MCF 10A (cell line): ENCODE measurements around the gene PNMA6E. TPM values are rescaled to one million over a fixed set of nuclear protein-coding genes. Genes with fewer than 3 reads are reported as not detected.

Source experiments
- BruUV-seq: library from RNA; stranded (reverse); fragments of 400-500 nt; replicated peaks from 2 replicates; lab custom pipeline; 2021; lab: Mats Ljungman, UMichigan
- CTCF ChIA-PET: fragments of 300-600 bp; sonication (Branson Sonifier 250); formaldehyde crosslinking; extraction: SDS; loops from one replicate; lab custom pipeline; 2021; ENCODE audit warnings: antibody characterized with exemption, inconsistent platforms; lab: Yijun Ruan, JAX
- POLR2A ChIA-PET: fragments of 300-600, 350-650 bp; sonication (Branson Sonifier 250); formaldehyde crosslinking; extraction: SDS; loops from one replicate; lab custom pipeline; 2020; ENCODE audit warnings: antibody characterized with exemption, inconsistent platforms; lab: Yijun Ruan, JAX
- DNase-seq: peaks from one replicate; pipeline ENCODE4 v3.0.0-alpha.2; 2018; ENCODE audit not compliant: unreplicated experiment
- H3K27ac Mint-ChIP-seq: one replicate; pipeline ENCODE4 v1.8.0; 2022; ENCODE audit warnings: mild to moderate bottlenecking, low read depth, mixed read lengths; ENCODE audit not compliant: unreplicated experiment
- H3K27me3 Mint-ChIP-seq: one replicate; pipeline ENCODE4 v1.8.0; 2022; ENCODE audit warnings: mixed read lengths; ENCODE audit not compliant: insufficient read depth, unreplicated experiment
- H3K36me3 Mint-ChIP-seq: one replicate; pipeline ENCODE4 v1.8.0; 2022; ENCODE audit warnings: mild to moderate bottlenecking, moderate library complexity, mixed read lengths; ENCODE audit not compliant: insufficient read depth, unreplicated experiment
- H3K4me1 Mint-ChIP-seq: one replicate; pipeline ENCODE4 v1.8.0; 2022; ENCODE audit warnings: mixed read lengths; ENCODE audit not compliant: insufficient read depth, unreplicated experiment
- H3K4me3 Mint-ChIP-seq: one replicate; pipeline ENCODE4 v1.8.0; 2022; ENCODE audit warnings: mild to moderate bottlenecking, moderate library complexity, mixed read lengths; ENCODE audit not compliant: unreplicated experiment
- H3K9me3 Mint-ChIP-seq: one replicate; pipeline ENCODE4 v1.8.0; 2022; ENCODE audit warnings: mixed read lengths; ENCODE audit not compliant: unreplicated experiment
- intact Hi-C: fragments of 100-400 bp; cut with micrococcal nuclease; formaldehyde crosslinking; loops from 2 replicates; pipeline ENCODE4 v1.14.1; 2022
- total RNA-seq: library from RNA; stranded (reverse); gene quantifications from 2 replicates; pipeline ENCODE4 v1.2.3, GENCODE V29; 2022
- TF ChIP-seq, protein P1 (sequence below): fragments of 200-600 bp; IDR thresholded peaks from one replicate; pipeline ENCODE4 v1.8.0; 2022; ENCODE audit warnings: antibody characterized with exemption, mild to moderate bottlenecking; ENCODE audit not compliant: unreplicated experiment

Gene PNMA6E
- total RNA-seq, 1 experiment from 2014 or later: not detected

DNA sequence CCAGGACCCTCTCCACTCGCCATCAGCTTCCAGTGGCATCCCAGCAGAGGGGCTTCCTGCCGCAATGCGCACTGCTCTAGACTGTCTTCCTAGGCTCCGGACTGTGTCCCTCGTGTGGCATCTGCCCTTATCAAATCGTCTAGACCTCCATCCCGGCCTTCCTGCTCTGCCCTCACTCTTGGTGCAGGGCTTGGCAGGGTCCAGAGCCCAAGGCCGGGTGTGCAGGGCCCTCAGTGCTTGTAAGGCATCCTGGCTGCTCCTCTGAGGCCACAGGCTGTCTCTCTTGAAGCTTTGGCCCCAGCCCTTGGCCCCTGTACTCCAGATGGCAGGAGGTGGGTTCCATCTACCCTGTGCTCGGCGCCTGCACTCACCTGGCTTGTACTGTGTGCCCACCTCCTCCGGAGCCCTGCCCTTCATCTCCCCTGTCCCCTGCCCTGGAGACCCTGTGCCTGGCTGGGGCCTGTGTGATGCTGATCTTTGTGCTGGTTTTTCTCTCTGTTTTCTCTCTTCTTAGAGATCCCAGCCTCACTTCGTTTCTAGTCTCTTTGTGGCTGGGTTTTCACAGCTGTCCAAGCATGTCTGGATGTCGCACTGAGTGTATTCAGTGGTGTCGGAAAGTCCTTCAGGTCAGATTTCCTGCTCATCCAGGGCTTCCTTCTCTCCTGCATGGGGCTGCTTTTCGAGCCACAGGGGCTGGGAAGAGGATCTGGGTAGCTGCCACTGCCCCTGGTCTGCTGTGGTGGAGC lies 48.4 kb upstream of the PNMA6E start:
- intact Hi-C loops: no loop called here
- DNase-seq: no peak
- Mint-ChIP-seq H3K4me1 (no peaks in the 10 kb centered on the region), H3K27ac (no peak overlapping the region), H3K27me3 (no peaks in the 10 kb centered on the region), H3K4me3 (no peak overlapping the region), H3K9me3 (no peaks in the 10 kb centered on the region), H3K36me3 (peaks cover 8% of the 10 kb centered on the region)
- ChIA-PET POLR2A (no interaction called here), CTCF (no interaction called here)
- TF ChIP-seq, protein P1, sequence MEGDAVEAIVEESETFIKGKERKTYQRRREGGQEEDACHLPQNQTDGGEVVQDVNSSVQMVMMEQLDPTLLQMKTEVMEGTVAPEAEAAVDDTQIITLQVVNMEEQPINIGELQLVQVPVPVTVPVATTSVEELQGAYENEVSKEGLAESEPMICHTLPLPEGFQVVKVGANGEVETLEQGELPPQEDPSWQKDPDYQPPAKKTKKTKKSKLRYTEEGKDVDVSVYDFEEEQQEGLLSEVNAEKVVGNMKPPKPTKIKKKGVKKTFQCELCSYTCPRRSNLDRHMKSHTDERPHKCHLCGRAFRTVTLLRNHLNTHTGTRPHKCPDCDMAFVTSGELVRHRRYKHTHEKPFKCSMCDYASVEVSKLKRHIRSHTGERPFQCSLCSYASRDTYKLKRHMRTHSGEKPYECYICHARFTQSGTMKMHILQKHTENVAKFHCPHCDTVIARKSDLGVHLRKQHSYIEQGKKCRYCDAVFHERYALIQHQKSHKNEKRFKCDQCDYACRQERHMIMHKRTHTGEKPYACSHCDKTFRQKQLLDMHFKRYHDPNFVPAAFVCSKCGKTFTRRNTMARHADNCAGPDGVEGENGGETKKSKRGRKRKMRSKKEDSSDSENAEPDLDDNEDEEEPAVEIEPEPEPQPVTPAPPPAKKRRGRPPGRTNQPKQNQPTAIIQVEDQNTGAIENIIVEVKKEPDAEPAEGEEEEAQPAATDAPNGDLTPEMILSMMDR: no peak
- no TSS peak for BruUV-seq

DNA sequence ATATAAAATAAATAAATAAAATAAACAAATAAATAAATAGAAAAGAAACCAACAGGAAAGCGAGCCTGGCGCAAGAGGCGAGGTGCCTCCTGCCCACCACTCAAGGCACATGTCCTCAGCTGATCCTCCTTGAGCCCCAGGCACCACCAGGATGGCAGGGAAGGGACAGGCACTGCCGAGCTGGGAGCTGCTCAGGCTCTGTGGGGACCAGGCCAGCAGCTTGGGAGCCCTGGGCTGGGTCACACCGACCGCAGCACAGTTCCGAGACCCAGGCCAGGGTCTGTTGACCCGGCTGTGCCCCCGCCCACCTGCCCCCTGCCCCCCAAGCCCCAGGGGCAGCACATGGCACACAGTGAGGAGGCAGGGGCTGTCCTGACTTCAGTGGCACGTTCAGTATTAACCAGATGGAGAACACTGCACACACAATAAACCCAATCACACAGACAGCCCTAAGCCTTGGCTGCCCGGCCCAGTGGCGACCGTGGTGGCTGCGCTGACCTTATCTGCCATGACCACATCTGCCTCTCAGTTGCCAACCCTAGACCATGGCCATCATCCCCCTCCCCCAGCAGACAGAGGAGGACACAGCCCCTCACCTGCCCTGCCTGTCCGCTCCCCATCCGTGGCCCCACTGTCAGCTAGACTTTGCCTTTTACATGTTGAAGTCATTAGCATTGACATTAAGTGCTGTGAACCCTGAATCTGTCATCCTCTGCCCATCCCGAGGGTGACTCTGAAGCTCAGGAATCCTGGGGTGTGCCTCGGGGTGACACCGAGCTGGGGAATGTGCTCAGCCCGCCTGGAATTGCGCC lies 47.6 kb upstream of the PNMA6E start:
- H3K27ac Mint-ChIP-seq: no peak overlapping the region
- no peaks in the 10 kb centered on the region for H3K9me3 Mint-ChIP-seq
- CTCF ChIA-PET: no interaction called here
- H3K4me3 Mint-ChIP-seq: no peak overlapping the region
- peaks cover 8% of the 10 kb centered on the region for H3K36me3 Mint-ChIP-seq
- no TSS peak for BruUV-seq
- intact Hi-C loops: no loop called here
- TF ChIP-seq, protein P1: no peak
- no peaks in the 10 kb centered on the region for H3K4me1 Mint-ChIP-seq
- POLR2A ChIA-PET: no interaction called here
- H3K27me3 Mint-ChIP-seq: no peaks in the 10 kb centered on the region
- DNase-seq: no peak

DNA sequence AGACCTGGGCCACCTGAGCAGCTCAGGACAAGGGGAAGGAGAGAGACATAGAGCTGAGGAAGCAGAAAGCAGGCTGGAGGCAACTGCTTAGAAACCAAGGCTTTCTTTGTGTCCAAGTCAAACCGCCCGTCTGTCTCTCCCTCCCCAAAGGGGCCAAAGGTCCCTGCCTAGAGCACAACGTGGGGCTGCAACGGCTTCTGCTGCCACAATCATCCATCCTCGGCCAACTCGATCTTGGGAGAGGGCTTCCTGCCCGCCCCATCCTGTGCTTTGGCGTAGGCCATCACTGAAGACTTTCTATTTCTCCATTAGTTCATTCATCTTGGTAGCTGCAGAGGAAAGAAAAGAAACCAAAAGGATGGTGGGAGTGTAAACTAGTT lies 46.4 kb upstream of the PNMA6E start:
- Mint-ChIP-seq H3K36me3 (peaks cover 8% of the 10 kb centered on the region), H3K27ac (no peak overlapping the region), H3K9me3 (no peaks in the 10 kb centered on the region), H3K4me3 (no peak overlapping the region), H3K27me3 (no peaks in the 10 kb centered on the region), H3K4me1 (no peaks in the 10 kb centered on the region)
- intact Hi-C loops: no loop called here
- no TSS peak for BruUV-seq
- ChIA-PET POLR2A (no interaction called here), CTCF (no interaction called here)
- TF ChIP-seq, protein P1: no peak
- no peak for DNase-seq

DNA sequence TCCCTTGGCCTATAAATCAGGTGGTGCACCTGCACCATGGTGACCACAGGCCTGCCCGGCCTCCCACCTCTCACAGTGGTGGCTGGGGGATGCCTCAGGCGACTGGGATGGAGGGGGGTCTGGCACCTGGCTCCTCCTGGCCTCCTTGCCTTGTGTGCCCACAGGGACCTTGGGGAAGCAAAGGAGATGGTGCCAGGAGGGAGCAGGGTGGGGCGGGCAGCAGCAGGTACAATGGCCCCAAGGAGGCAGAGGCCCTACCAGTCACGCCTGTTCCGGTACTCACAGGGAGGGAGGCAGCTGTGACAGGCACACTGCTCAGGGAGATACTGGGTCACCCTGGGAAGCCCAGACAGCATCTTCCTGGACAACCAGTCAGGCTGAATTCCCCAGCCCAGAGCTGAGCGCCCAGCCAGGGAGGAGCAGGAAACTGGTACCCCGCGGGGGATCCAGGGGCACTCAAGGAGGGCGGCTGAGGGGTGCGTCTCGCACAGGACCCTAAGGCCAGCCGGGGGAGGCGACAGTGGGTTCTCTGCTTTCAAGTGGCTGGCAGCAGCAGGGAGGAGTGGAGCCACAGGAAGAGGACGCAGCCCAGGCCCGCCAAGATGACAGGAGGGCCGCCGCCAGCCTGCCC lies 45.9 kb upstream of the PNMA6E start:
- no TSS peak for BruUV-seq
- no peak overlapping the region for H3K4me3 Mint-ChIP-seq
- intact Hi-C loops: no loop called here
- ChIA-PET CTCF (no interaction called here), POLR2A (no interaction called here)
- TF ChIP-seq, protein P1: no peak
- no peak overlapping the region for H3K27ac Mint-ChIP-seq
- no peaks in the 10 kb centered on the region for H3K27me3 Mint-ChIP-seq
- no peaks in the 10 kb centered on the region for H3K4me1 Mint-ChIP-seq
- peaks cover 8% of the 10 kb centered on the region for H3K36me3 Mint-ChIP-seq
- DNase-seq: no peak
- H3K9me3 Mint-ChIP-seq: no peaks in the 10 kb centered on the region
